Activated gamma-delta T cell treated with Interleukin-2 at 50 U/mL for 16 hours (primary cell): ENCODE results near the gene VSTM2B.

Experiments used
- DNase-seq: peaks from one replicate; pipeline ENCODE4 v3.0.0-alpha.2; 2020

VSTM2B gene

GRCh38 chr19:29516821-29517395 lies 8.9 kb upstream of the VSTM2B start:
- no peak for DNase-seq

GRCh38 chr19:29517412-29517811 lies 8.4 kb upstream of the VSTM2B start:
- no peak for DNase-seq

GRCh38 chr19:29517946-29518345 lies 7.8 kb upstream of the VSTM2B start:
- no peak for DNase-seq

- DNase-seq, result no peak
Observed at GRCh38 chr19:29519146-29519545, 6.6 kb upstream of the VSTM2B start.

GRCh38 chr19:29519931-29520330 lies 5.9 kb upstream of the VSTM2B start:
- no peak for DNase-seq

GRCh38 chr19:29520390-29520789 lies 5.4 kb upstream of the VSTM2B start:
- DNase-seq, result no peak

GRCh38 chr19:29521291-29522075 lies 4.3 kb upstream of the VSTM2B start:
- no peak for DNase-seq

GRCh38 chr19:29523568-29523967 lies 2.2 kb upstream of the VSTM2B start:
- DNase-seq, result no peak

GRCh38 chr19:29524201-29524911 lies 1.4 kb upstream of the VSTM2B start:
- no peak for DNase-seq

- no peak for DNase-seq
Observed at GRCh38 chr19:29524912-29525831, 622 bp upstream of the VSTM2B start.

- no peak for DNase-seq
Observed at GRCh38 chr19:29526730-29527499, 1.1 kb downstream of the VSTM2B start.

GRCh38 chr19:29527500-29528328 lies 1.9 kb downstream of the VSTM2B start:
- no peak for DNase-seq

- DNase-seq, result peak; percentile 32
Observed at GRCh38 chr19:29528350-29528945, 2.7 kb downstream of the VSTM2B start.

- DNase-seq, result no peak
Observed at GRCh38 chr19:29528946-29529645, 3.3 kb downstream of the VSTM2B start.

- no peak for DNase-seq
Observed at GRCh38 chr19:29529646-29530539, 4.1 kb downstream of the VSTM2B start.

- DNase-seq, result no peak
Observed at GRCh38 chr19:29530540-29531457, 5.0 kb downstream of the VSTM2B start.

GRCh38 chr19:29531458-29532025 lies 5.7 kb downstream of the VSTM2B start:
- no peak for DNase-seq

- DNase-seq, result no peak
Observed at GRCh38 chr19:29532097-29532496, 6.3 kb downstream of the VSTM2B start.
